Middle frontal gyrus (tissue), 1 donor: ENCODE measurements around the gene NBEA.
"Not testable (repeated sequence)": the region's sequence is repeated elsewhere in the genome, so short reads cannot be mapped to it uniquely, and the experiment has no call there.

Experiments
- DNase-seq: peaks from one replicate; pipeline ENCODE4 v3.0.0-alpha.2; 2015; ENCODE audit warnings: low spot score; ENCODE audit errors: extremely low spot score

Gene NBEA

GRCh38 chr13:34944751-34945150, 2.7 kb downstream of the NBEA start:
- no peak for DNase-seq

GRCh38 chr13:34951528-34951927, 9.5 kb downstream of the NBEA start:
- DNase-seq, result no peak

- no peak for DNase-seq
Observed at GRCh38 chr13:34959489-34959888, 17.4 kb downstream of the NBEA start.

GRCh38 chr13:34964558-34964957, 22.5 kb downstream of the NBEA start:
- no peak for DNase-seq

- DNase-seq, result no peak
Observed at GRCh38 chr13:34967851-34968562, 25.9 kb downstream of the NBEA start.

GRCh38 chr13:34969539-34969938, 27.5 kb downstream of the NBEA start:
- not testable (repeated sequence) for DNase-seq

GRCh38 chr13:34970961-34971360, 28.9 kb downstream of the NBEA start:
- no peak for DNase-seq

- no peak for DNase-seq
Observed at GRCh38 chr13:34971473-34971872, 29.4 kb downstream of the NBEA start.

GRCh38 chr13:34985199-34985598, 43.1 kb downstream of the NBEA start:
- not testable (repeated sequence) for DNase-seq

GRCh38 chr13:34988330-34988791, 46.3 kb downstream of the NBEA start:
- DNase-seq, result no peak

GRCh38 chr13:34990399-34991214, 48.5 kb downstream of the NBEA start:
- DNase-seq, result no peak

GRCh38 chr13:34993470-34993869, 51.4 kb downstream of the NBEA start:
- no peak for DNase-seq

GRCh38 chr13:35003734-35004133, 61.7 kb downstream of the NBEA start:
- DNase-seq, result not testable (repeated sequence)

- no peak for DNase-seq
Observed at GRCh38 chr13:35005051-35005450, 63.0 kb downstream of the NBEA start.

GRCh38 chr13:35014606-35015213, 72.6 kb downstream of the NBEA start:
- DNase-seq, result no peak

GRCh38 chr13:35016362-35017112, 74.5 kb downstream of the NBEA start:
- DNase-seq, result no peak

GRCh38 chr13:35025314-35025713, 83.2 kb downstream of the NBEA start:
- DNase-seq, result no peak

GRCh38 chr13:35028338-35028867, 86.3 kb downstream of the NBEA start:
- no peak for DNase-seq

GRCh38 chr13:35039012-35039411, 96.9 kb downstream of the NBEA start:
- DNase-seq, result no peak

- no peak for DNase-seq
Observed at GRCh38 chr13:35046587-35046986, 104.5 kb downstream of the NBEA start.

GRCh38 chr13:35055705-35056104, 113.6 kb downstream of the NBEA start:
- no peak for DNase-seq
